WERI-Rb-1 (cell line): ENCODE measurements around the gene TMEM47.

Source experiments
- DNase-seq: peaks from one replicate; pipeline ENCODE4 v3.0.0-alpha.2; 2020
- H3K27ac ChIP-seq: fragments of 250-450 bp; sonication (Bioruptor Pico); 2 replicates; pipeline ENCODE4 v1.5.1; 2020; ENCODE audit warnings: mild to moderate bottlenecking, moderate library complexity
- H3K27me3 ChIP-seq: fragments of 250-450 bp; sonication (Bioruptor Pico); 2 replicates; pipeline ENCODE4 v1.5.1; 2021; ENCODE audit warnings: mild to moderate bottlenecking, low read depth, moderate library complexity; ENCODE audit not compliant: insufficient read depth, severe bottlenecking
- H3K36me3 ChIP-seq: fragments of 250-450 bp; sonication (Bioruptor Pico); 2 replicates; pipeline ENCODE4 v1.5.1; 2020; ENCODE audit warnings: mild to moderate bottlenecking, moderate library complexity
- H3K4me3 ChIP-seq: 2 replicates; pipeline ENCODE4 v1.5.1; 2011; ENCODE audit warnings: low read depth, mild to moderate bottlenecking, control low read depth, low read length
- H3K9me3 ChIP-seq: fragments of 250-450 bp; sonication (Bioruptor Pico); 2 replicates; pipeline ENCODE4 v1.5.1; 2021; ENCODE audit warnings: mild to moderate bottlenecking, moderate library complexity; ENCODE audit not compliant: severe bottlenecking
- TF ChIP-seq, protein P1 (sequence below): IDR thresholded peaks from 2 replicates; pipeline ENCODE4 v1.5.1; 2011; ENCODE audit warnings: low read depth, mild to moderate bottlenecking, control low read depth, inconsistent platforms, low read length

The TMEM47 gene

DNA sequence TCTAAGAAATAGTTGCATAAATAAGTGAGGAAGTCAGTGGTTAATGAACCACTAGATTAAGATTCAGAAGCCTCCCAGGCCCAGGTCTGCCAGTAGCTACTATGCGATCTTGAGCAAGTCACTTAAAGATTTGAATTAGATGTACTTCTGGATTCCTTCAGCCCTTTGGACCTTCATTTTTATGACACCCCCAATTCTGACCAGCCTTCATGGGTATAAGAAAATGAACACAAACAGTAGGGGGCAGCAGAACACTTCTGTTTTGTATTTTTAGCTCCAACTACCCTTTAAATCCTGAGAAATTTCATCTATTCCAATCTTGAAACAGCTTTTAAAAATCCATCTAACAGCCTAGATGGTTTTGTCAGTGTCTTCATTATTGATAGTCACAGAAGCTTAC lies 19.0 kb downstream of the TMEM47 start:
- Histone ChIP-seq H3K27me3 (peaks cover 22% of the 10 kb centered on the region), H3K36me3 (no peaks in the 10 kb centered on the region), H3K27ac (no peak overlapping the region), H3K9me3 (no peaks in the 10 kb centered on the region), H3K4me3 (no peak overlapping the region)
- TF ChIP-seq, protein P1, sequence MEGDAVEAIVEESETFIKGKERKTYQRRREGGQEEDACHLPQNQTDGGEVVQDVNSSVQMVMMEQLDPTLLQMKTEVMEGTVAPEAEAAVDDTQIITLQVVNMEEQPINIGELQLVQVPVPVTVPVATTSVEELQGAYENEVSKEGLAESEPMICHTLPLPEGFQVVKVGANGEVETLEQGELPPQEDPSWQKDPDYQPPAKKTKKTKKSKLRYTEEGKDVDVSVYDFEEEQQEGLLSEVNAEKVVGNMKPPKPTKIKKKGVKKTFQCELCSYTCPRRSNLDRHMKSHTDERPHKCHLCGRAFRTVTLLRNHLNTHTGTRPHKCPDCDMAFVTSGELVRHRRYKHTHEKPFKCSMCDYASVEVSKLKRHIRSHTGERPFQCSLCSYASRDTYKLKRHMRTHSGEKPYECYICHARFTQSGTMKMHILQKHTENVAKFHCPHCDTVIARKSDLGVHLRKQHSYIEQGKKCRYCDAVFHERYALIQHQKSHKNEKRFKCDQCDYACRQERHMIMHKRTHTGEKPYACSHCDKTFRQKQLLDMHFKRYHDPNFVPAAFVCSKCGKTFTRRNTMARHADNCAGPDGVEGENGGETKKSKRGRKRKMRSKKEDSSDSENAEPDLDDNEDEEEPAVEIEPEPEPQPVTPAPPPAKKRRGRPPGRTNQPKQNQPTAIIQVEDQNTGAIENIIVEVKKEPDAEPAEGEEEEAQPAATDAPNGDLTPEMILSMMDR, result 0 out of 2 replicates have a peak, but pooled peaks have one; percentile 20
- DNase-seq, result peak; percentile 9

GRCh38 chrX:34634349-34634748 lies 22.7 kb downstream of the TMEM47 start:
- peaks cover 12% of the 10 kb centered on the region for H3K27me3 ChIP-seq
- no peaks in the 10 kb centered on the region for H3K9me3 ChIP-seq
- H3K27ac ChIP-seq, result no peak overlapping the region
- TF ChIP-seq, protein P1, result no peak
- no peaks in the 10 kb centered on the region for H3K36me3 ChIP-seq
- no peak for DNase-seq
- no peak overlapping the region for H3K4me3 ChIP-seq

DNA sequence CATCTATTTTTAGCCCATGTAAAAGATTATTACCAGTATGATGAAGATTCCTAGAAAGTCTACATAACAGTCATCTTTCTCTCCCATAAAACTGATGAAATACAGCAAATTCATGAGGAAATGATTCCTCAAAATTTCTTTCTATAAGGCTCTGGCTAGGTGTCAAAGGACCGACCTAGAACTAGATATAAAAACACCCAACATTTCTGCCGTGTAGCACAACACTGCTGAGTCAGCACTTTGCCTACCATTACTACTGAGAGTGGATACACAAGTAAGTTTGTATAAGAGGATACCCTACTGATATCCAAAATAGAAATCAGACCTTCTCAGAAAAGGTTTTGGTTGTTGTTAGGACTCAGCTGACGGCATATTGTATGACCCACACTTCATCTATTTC lies 24.7 kb downstream of the TMEM47 start:
- Histone ChIP-seq H3K4me3 (no peak overlapping the region), H3K27me3 (peaks cover 7% of the 10 kb centered on the region), H3K9me3 (no peaks in the 10 kb centered on the region), H3K27ac (no peak overlapping the region), H3K36me3 (no peaks in the 10 kb centered on the region)
- TF ChIP-seq, protein P1, result no peak
- no peak for DNase-seq

- DNase-seq, result no peak
- no peak overlapping the region for H3K27ac ChIP-seq
- peaks cover 2% of the 10 kb centered on the region for H3K27me3 ChIP-seq
- H3K4me3 ChIP-seq, result no peak overlapping the region
- no peaks in the 10 kb centered on the region for H3K9me3 ChIP-seq
- TF ChIP-seq, protein P1, result no peak
- no peaks in the 10 kb centered on the region for H3K36me3 ChIP-seq
Measured at GRCh38 chrX:34631479-34632220, 25.4 kb downstream of the TMEM47 start.

GRCh38 chrX:34629572-34629971 lies 27.5 kb downstream of the TMEM47 start:
- no peak for DNase-seq
- Histone ChIP-seq H3K27ac (no peak overlapping the region), H3K27me3 (no peaks in the 10 kb centered on the region), H3K9me3 (no peaks in the 10 kb centered on the region), H3K36me3 (no peaks in the 10 kb centered on the region), H3K4me3 (no peak overlapping the region)
- TF ChIP-seq, protein P1, result no peak

DNA sequence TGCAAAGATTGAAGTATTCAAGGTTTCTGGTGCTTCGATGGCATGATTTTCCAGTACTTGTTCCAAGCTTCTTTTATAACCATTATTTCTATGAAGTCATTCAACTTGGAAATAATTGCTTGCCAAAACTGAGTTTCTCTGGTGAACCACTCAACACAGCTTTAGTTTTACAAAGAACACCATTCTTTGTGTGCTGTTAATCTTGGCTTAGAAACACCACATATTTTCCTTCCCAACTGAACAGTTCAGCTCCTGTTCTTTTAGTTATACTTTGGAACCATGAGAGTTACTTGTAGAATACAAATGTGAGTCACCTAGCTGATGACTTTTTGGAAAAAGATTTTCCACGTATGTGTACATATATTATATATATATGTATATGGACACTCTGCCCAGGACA lies 32.7 kb downstream of the TMEM47 start:
- H3K27me3 ChIP-seq, result peaks cover 9% of the 10 kb centered on the region
- no peaks in the 10 kb centered on the region for H3K36me3 ChIP-seq
- no peak overlapping the region for H3K27ac ChIP-seq
- H3K4me3 ChIP-seq, result no peak overlapping the region
- no peaks in the 10 kb centered on the region for H3K9me3 ChIP-seq
- no peak for DNase-seq
- TF ChIP-seq, protein P1, result no peak
